Transverse colon (tissue), 4 donors: Measurements from ENCODE around the gene SUSD2. TPM values are rescaled to one million over a fixed set of nuclear protein-coding genes. Genes with fewer than 3 reads are reported as not detected.
A peak's percentile ranks its signal among the peaks of the same experiment; 100 is the strongest.
"Not testable (repeated sequence)": the region's sequence is repeated elsewhere in the genome, so short reads cannot be mapped to it uniquely, and the experiment has no call there.

Source experiments
- DNase-seq: peaks from one replicate; pipeline ENCODE4 v3.0.0-alpha.2; 2019
- H3K27ac ChIP-seq, 4 donors: fragments of 200-600 bp; sonication (generic); 2 replicates each; pipeline ENCODE4 v1.5.1; 2016 to 2018; ENCODE audit warnings: inconsistent platforms in 4 of 4
- H3K27me3 ChIP-seq: fragments of 200-600 bp; sonication (generic); 2 replicates; pipeline ENCODE4 v1.5.1; 2017; ENCODE audit warnings: inconsistent platforms
- H3K36me3 ChIP-seq, 4 donors: fragments of 200-600 bp; sonication (generic); 2 replicates each; pipeline ENCODE4 v1.5.1; 2017 to 2019; ENCODE audit warnings: inconsistent platforms in 4 of 4
- H3K4me1 ChIP-seq, 4 donors: fragments of 200-600 bp; sonication (generic); 2 replicates each; pipeline ENCODE4 v1.5.1; 2017 to 2020; ENCODE audit warnings: inconsistent platforms in 4 of 4
- H3K4me3 ChIP-seq, 4 donors: fragments of 200-600 bp; sonication (generic); 1 replicate in 1 of 4; 2 replicates in 3 of 4; pipeline versions ENCODE4 v1.5.1 to v1.6.1; 2017 to 2019; ENCODE audit warnings: inconsistent platforms in 4 of 4
- H3K9me3 ChIP-seq, 2 donors: fragments of 200-600 bp; sonication (generic); 2 replicates each; pipeline ENCODE4 v1.5.1; 2017 to 2019; ENCODE audit warnings: inconsistent platforms in 2 of 2
- EP300 ChIP-seq: sonication (generic); formaldehyde crosslinking; IDR thresholded peaks from one replicate; pipeline ENCODE4 v1.6.1; 2017; ENCODE audit warnings: antibody characterized with exemption, low read depth
- POLR2A ChIP-seq: fragments of 450-650 bp; IDR thresholded peaks from one replicate; pipeline ENCODE4 v1.6.1; 2016; ENCODE audit warnings: antibody characterized with exemption, mild to moderate bottlenecking, moderate library complexity
- POLR2AphosphoS5 ChIP-seq, 3 donors: sonication (generic); formaldehyde crosslinking; IDR thresholded peaks; one replicate each; pipeline ENCODE4 v1.6.1; 2016; ENCODE audit warnings: antibody characterized with exemption in 3 of 3
- WGBS, 2 donors: methylation state at CpG; one replicate each; pipeline ENCODE4 v1.1.5; 2018; ENCODE audit warnings: low coverage in 1 of 2; 5-methylcytosine and 5-hydroxymethylcytosine counted together
- in situ Hi-C, 4 donors: fragments of 200-750 bp; cut with MboI; loops; one replicate each; pipeline versions ENCODE4 v1.15.0 to v1.15.1; 2017; ENCODE audit warnings: low sequenced_read_pairs in 3 of 4, low pct_ligation_motif_present in 1 of 4, low pct_unique_long_range_greater_than_20kb in 1 of 4
- intact Hi-C: fragments of 100-400 bp; cut with DNase I; formaldehyde crosslinking; loops from one replicate; pipeline ENCODE4 v1.15.1; 2023; ENCODE audit warnings: low total_unique reads
- total RNA-seq, 4 donors: library from RNA; depleted of rRNA; stranded (reverse); fragments of >200 nt; gene quantifications; one replicate each; pipeline ENCODE4 v1.1.0, GENCODE V29; 2016
- TF ChIP-seq, protein P1 (sequence below), 5 experiments: fragments of 200-600 bp in 3 of 5; fragments of 450-650 bp in 2 of 5; sonication (generic) in 3 of 5; IDR thresholded peaks; 1 replicate in 2 of 5; 2 replicates in 3 of 5; pipeline ENCODE4 v1.5.1; 2016 to 2017; ENCODE audit warnings: antibody characterized with exemption in 5 of 5, inconsistent platforms in 3 of 5, mild to moderate bottlenecking in 2 of 5, moderate library complexity in 1 of 5

The SUSD2 gene
- total RNA-seq, 4 donors from 2014 or later, result 0.37 to 67.7 (median 3.8) TPM

DNA sequence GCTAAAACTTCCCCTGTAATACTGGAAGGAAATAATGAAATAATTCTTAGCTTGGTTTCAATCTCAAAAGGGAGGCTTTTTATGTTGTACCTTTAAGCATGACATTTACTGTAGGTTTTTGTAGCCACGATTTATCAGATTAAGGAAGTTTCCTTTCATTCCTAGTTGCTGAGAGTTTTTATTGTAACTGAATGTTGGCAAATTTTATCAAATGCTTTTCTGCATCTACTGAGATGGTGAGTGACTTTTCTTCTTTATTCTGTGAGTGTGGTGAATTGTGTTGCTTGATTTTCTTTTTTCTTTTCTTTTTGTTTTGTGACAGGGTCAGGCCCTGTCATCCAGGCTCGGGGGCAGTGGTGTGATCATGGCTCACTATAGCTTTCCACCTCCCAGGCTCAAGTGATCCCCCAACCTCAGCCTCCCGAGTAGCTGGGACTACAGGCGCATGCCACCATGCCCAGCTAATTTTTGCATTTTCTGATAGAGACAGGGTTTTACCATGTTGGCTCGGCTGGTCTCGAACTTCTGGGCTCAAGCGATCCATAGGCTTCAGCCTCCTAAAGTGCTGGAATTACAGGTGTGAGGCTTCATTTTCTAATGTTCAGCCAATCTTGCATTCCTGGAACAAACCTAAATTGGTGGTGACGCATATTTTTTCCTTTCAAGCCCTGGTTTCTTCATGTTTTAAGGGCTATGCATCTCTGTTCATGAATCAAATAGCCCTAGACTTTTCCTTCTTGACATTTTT lies 26.2 kb downstream of the SUSD2 start:
- H3K9me3 ChIP-seq, result no peaks in the 10 kb centered on the region

DNA sequence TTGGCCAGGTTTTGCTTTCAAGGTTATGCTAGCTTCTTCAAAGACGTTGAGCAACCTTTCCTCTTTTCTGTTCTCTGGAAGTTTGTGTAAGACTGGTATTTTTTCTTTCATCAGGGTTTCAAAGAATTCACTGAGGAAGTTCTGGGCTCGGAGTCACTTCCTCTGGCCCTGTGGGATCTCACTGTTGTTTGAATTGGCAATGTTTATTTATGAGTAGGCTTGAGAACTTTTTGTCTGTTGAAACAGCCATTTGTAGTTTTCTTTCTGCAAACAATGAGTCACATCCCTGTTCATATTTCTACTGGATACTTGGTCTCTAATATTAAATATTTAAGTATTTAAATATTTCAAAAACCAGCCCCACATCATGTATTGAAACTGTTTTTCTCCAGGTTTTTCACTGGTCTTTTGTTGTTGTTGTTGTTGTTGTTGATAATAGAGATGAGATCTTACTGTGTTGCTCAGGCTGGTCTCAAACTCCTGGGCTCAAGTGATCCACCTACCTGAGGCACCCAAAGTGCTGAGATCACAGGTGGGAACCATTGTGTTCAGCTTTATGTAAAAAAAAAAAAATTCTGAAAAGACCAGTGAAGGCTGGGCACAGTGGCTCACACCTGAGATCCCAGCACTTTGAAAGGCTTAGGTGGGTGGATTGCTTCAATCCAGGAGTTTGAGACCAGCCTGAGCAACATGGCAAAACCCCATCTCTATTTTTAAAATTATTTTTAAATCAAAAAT lies 26.9 kb downstream of the SUSD2 start:
- Histone ChIP-seq H3K4me1 (peaks cover 0 to 25% (median 15%) of the 10 kb centered on the region in 4 donors), H3K4me3 (no peak overlapping the region), H3K36me3 (no peaks in the 10 kb centered on the region), H3K9me3 (no peaks in the 10 kb centered on the region), H3K27me3 (no peaks in the 10 kb centered on the region), H3K27ac (peak overlapping the region; percentile 60 to 83 (median 79))
- intact Hi-C loops, result loop anchor here (5.0 kb wide), 1 partner anchor 39 kb away; the partner anchor contains the start of gene GGT5
- in situ Hi-C loops, result no loop called here
- DNase-seq, result no peak
- TF ChIP-seq EP300 (no peak), POLR2AphosphoS5 (IDR thresholded peaks at IDR 0.05) (peak; percentile 10 to 52 (median 37))
- 0 to 6% methylated on average over 2 of the region's 2 CpGs for WGBS, 2 donors

More for the DNA sequence above, 26.2 kb downstream of the SUSD2 start:
- H3K4me1 ChIP-seq, result peaks cover 0 to 25% (median 15%) of the 10 kb centered on the region in 4 donors
- intact Hi-C loops, result loop anchor here (5.0 kb wide), 1 partner anchor 40 kb away; the partner anchor contains the start of gene GGT5
- TF ChIP-seq, protein P1, sequence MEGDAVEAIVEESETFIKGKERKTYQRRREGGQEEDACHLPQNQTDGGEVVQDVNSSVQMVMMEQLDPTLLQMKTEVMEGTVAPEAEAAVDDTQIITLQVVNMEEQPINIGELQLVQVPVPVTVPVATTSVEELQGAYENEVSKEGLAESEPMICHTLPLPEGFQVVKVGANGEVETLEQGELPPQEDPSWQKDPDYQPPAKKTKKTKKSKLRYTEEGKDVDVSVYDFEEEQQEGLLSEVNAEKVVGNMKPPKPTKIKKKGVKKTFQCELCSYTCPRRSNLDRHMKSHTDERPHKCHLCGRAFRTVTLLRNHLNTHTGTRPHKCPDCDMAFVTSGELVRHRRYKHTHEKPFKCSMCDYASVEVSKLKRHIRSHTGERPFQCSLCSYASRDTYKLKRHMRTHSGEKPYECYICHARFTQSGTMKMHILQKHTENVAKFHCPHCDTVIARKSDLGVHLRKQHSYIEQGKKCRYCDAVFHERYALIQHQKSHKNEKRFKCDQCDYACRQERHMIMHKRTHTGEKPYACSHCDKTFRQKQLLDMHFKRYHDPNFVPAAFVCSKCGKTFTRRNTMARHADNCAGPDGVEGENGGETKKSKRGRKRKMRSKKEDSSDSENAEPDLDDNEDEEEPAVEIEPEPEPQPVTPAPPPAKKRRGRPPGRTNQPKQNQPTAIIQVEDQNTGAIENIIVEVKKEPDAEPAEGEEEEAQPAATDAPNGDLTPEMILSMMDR (IDR thresholded peaks at IDR 0.05), result no peak
- TF ChIP-seq POLR2AphosphoS5 (IDR thresholded peaks at IDR 0.05), result no peak
- no peak for TF ChIP-seq POLR2A
- TF ChIP-seq EP300, result no peak
- no peaks in the 10 kb centered on the region for H3K36me3 ChIP-seq
- H3K4me3 ChIP-seq, result no peak overlapping the region
- peak overlapping the region; percentile 60 to 83 (median 79) for H3K27ac ChIP-seq
- in situ Hi-C loops, result no loop called here
- no peak for DNase-seq
- no peaks in the 10 kb centered on the region for H3K27me3 ChIP-seq
- WGBS, 2 donors, result 69 to 80% methylated on average over 7 to 8 of the region's 8 CpGs

DNA sequence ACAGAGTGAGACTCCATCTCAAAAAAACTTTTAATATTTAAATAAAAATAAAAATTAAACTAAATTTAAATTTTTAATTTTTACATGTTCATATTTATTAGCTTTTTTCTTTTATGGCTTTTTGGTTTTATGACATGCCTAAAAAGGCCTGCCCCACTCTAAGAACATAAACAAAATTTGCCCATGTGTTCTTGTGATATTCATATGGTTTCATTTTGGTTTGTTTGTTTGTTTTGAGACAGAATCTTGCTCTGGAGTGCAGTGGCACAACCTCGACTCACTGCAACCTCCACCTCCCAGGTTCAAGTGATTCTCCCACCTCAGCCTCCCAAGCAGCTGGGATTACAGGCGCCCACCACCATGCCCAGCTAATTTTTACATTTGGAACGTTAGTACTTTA lies 27.7 kb downstream of the SUSD2 start:
- Histone ChIP-seq H3K27me3 (no peaks in the 10 kb centered on the region), H3K4me1 (peaks cover 0 to 25% (median 15%) of the 10 kb centered on the region in 4 donors), H3K36me3 (no peaks in the 10 kb centered on the region), H3K27ac (peak overlapping the region in 1 of 4 donors; percentile 77), H3K4me3 (no peak overlapping the region), H3K9me3 (no peaks in the 10 kb centered on the region)
- DNase-seq, result no peak
- no peak for TF ChIP-seq POLR2A
- in situ Hi-C loops (no loop called here), intact Hi-C loops (loop anchor here (5.0 kb wide), 1 partner anchor 38 kb away; the partner anchor contains the start of gene GGT5)
- WGBS, 2 donors, result 74 to 77% methylated on average over 3 of the region's 3 CpGs

DNA sequence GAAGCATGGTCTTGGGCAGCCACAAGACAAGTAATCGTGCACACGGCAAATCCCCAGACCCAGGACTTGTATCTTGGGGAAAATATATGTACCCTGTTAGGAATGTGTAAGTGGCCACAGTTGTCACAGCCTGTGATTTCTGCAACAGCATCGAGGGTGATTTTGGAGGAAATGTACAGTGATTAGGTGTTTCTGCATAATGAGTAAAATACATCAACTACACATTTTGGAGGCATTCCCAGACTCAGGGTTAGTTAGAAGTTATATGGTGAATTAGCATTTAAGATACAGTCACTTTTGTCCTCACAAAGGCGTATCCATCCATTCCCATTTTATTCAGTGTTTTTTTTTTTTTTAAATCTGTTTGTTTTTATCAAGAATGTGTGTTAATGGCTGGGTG lies 28.4 kb downstream of the SUSD2 start:
- no peaks in the 10 kb centered on the region for H3K9me3 ChIP-seq
- in situ Hi-C loops (no loop called here), intact Hi-C loops (loop anchor here (5.0 kb wide), 1 partner anchor 38 kb away; the partner anchor contains the start of gene GGT5)
- no peak overlapping the region for H3K27ac ChIP-seq
- 84 to 100% methylated on average over 1 to 4 of the region's 4 CpGs for WGBS, 2 donors
- no peak for TF ChIP-seq POLR2A
- DNase-seq, result no peak
- H3K4me1 ChIP-seq, result peaks cover 0 to 25% (median 15%) of the 10 kb centered on the region in 4 donors
- no peaks in the 10 kb centered on the region for H3K27me3 ChIP-seq
- H3K4me3 ChIP-seq, result no peak overlapping the region
- H3K36me3 ChIP-seq, result no peaks in the 10 kb centered on the region

DNA sequence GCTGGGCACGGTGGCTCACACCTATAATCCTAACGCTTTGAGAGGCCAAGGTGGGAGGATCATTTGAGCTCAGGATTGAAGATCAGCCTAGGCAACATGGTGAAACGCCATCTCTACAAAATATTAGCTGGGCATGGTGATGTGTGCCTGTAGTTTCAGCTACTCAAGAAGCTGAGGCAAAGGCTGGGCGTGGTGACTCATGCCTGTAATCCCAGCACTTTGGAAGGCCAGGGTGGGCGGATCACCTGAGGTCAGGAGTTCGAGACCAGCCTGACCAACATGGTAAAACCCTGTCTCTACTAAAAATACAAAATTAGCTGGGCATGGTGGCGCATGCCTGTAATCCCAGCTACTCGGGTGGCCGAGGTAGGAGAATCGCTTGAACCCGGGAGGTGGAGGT lies 29.1 kb downstream of the SUSD2 start:
- intact Hi-C loops, in situ Hi-C loops, H3K27ac ChIP-seq, H3K27me3 ChIP-seq, H3K36me3 ChIP-seq, DNase-seq, H3K4me3 ChIP-seq, H3K9me3 ChIP-seq: not testable (repeated sequence)
- H3K4me1 ChIP-seq, result peaks cover 0 to 25% (median 15%) of the 10 kb centered on the region in 4 donors
- WGBS, 2 donors, result 88 to 95% methylated on average over 6 to 11 of the region's 11 CpGs

DNA sequence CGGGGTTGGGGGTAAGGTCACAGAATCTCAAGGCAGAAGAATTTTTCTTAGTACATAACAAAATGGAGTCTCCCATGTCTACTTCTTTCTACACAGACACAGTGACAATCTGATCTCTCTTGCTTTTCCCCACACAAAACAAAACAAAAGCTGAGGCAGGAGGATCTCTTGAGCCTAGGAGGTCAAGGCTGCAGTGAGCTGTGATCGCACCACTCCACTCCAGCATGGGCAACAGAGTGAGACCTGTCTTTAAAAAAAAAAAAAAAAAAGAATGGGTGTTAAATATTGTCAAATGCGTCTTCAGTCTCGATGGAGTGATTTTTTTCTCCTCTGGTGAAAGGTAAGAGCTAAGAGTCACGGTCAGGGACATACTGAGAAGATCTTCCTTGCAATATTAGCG lies 30.4 kb downstream of the SUSD2 start:
- DNase-seq, result not testable (repeated sequence)
- 78 to 86% methylated on average over 4 to 5 of the region's 6 CpGs for WGBS, 2 donors

DNA sequence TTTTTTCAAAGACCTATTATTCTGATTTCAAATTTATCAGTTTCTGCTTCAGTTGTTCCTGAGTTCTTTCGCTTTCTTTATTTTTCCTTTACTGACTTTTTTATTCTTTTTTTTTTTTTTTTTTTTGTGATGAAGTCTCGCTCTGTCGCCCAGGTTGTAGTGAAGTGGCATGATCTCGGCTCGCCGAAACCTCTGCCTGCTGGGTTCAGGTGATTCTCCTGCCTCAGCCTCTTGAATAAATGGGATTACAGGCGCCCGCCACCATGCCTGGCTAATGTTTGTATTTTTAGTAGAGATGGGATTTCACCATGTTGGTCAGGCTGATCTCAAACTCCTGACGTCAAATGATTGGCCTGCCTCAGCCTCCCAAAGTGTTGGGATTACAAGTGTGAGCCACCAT lies 31.8 kb downstream of the SUSD2 start:
- WGBS, 2 donors, result 82 to 96% methylated on average over 5 to 9 of the region's 9 CpGs
- H3K36me3 ChIP-seq, intact Hi-C loops, H3K4me3 ChIP-seq, DNase-seq, in situ Hi-C loops, H3K9me3 ChIP-seq, H3K27me3 ChIP-seq, H3K27ac ChIP-seq: not testable (repeated sequence)
- peaks cover 0 to 10% (median 5%) of the 10 kb centered on the region in 4 donors for H3K4me1 ChIP-seq

More for the DNA sequence above, 30.4 kb downstream of the SUSD2 start:
- H3K27me3 ChIP-seq, intact Hi-C loops, H3K9me3 ChIP-seq, H3K4me3 ChIP-seq, H3K36me3 ChIP-seq, H3K27ac ChIP-seq, in situ Hi-C loops: not testable (repeated sequence)
- peaks cover 0 to 24% (median 15%) of the 10 kb centered on the region in 4 donors for H3K4me1 ChIP-seq
